ENCODE results near the gene CD200R1L.
"Not testable (repeated sequence)": the region's sequence is repeated elsewhere in the genome, so short reads cannot be mapped to it uniquely, and the experiment has no call there.

The CD200R1L gene, protein sequence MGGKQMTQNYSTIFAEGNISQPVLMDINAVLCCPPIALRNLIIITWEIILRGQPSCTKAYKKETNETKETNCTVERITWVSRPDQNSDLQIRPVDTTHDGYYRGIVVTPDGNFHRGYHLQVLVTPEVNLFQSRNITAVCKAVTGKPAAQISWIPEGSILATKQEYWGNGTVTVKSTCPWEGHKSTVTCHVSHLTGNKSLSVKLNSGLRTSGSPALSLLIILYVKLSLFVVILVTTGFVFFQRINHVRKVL

DNA sequence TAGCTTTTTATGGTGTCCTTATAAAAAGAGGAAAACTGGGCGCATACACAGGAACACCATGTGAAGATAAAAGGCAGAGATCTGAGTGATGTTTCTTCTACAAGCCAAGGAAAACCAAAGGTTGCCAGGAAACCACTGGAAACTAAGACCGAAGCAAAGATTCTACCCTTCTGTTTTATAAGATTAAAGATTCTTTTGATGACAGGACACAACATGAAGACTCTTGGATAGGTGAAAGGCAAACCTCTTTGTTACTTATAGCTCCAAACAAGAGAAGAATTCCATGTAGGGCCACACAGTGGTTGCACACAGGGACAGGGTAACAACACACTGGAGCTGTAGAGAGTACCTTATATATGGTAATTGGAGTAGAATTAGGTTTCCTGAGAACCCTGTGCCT is at the start of gene CD200R1L:
CD200R1L (minus strand) TSS at position 101 of the 400 bp plus-strand sequence. CDS start 17,497 bp downstream, outside the sequence.
- DNase-seq (ENCODE audit: low read depth in 2 of 2): no peak

DNA sequence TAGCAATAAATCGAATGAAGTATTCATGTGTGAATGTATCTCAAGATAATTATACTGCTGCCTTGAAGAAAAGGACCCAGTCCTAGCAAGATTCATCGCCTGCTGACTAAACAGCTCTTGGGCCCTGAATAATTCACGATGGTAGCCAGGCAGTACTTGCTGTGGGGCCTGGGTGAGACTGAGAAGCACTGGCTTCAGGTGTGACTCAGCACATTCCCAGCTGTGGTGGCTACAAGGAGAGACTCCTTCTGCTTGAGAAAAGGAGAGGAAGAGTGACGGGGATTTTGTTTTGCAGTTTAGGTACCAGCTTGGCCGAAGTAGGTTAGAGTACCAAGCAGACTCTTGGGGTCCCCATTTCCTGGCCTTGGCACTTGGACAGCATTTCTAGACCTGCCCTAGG is 47.6 kb upstream of the CD200R1L start:
- no peak for DNase-seq (ENCODE audit: low read depth in 2 of 2)

DNA sequence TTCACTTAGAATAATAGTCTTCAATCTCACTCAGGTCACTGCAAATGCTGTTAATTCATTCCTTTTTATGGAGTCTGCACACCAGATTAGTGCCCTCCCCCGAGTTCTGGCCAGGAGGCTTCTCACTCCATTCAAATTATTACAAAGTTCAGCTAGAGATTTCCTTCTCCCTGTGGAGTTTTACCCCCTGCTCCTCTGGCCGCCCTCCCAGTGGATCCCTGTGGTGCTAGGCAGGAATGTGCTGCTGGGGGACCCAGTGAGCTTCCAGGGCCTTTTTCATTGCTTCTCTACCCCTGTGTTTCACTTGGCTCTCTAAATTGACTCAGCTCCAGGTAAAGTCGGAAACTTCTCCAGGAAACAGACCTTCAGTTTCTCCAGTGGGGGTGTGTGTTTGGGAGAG is 42.7 kb upstream of the CD200R1L start:
- DNase-seq (ENCODE audit: low read depth in 2 of 2): no peak

DNA sequence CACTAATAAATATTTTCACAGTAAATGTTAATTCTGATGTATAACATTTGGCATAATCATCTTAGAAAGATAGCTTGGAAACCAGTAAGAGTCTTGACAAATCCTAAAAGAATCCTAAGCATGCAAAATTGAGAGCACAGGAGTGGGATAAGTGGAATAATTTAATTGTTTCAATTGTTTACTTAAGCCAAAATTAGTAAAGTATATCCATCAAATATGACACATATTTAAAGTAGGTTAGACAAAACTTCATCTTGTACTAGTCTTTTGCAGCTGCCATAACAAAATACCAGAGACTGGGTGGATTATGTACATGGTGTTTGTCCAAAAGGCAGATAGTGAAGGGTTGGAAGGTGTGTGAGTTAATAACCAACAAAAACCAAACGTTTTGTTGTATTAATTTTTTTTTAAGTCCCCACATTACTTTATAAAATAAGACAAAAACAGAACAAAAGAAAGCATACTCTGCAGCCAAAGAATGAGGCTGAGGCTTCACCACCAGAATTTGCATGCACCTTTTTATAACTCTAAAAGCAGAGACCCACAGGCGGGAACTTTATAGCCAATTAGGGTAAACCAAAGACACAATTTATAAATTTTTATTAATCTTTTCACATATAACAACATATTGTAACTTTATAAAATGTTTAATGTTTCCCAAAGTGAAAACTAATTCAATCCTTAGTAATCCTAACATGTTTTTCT is 41.9 kb upstream of the CD200R1L start:
- DNase-seq (ENCODE audit: low read depth in 2 of 2): no peak

DNA sequence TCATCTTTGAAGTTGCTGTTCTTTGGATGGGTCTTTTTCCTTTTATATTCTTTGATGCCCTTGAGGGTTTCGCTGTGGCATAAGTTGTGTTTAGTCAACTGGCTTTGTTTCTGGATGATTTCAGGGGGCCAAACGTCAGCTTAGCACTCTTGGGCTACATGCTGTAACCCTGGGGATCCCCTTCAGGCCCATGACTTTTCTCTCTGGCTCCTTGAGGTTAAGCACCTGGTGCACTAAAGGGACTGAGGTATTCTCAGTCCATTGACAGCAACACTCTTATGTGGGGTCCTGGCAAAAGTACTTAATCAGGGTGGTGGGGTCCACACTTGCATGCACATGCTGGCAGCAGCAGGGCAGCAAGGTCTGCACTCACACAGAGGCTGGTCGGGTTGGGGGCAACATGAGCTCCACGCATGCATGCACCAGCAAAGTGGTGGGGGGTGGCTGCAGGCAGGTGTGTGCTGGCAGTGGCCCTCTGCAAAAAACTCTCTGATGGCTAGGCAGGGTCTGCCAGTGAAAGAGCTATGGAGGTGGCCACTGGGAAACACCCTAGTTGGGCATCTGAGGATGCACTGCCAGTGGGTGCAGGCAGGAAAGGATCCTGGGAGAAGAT is 38.1 kb upstream of the CD200R1L start:
- DNase-seq (ENCODE audit: low read depth in 2 of 2): no peak

DNA sequence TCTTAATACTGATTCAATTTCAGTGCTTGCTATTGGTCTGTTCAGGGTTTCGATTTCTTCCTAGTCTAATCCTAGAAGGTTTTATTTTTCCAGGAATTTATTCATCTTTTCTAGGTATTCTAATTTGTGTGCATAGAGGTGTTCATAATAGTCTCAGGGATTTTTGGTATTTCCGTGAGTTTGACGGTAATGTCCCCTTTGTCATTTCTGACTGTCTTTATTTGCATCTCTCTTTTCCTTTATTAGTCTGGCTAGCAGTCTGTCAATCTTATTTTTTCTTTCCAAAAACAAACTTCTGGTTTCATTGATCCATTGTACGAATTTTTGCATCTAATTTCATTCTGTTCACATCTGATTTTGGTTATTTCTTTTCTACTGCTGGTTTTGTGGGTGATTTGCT is 35.2 kb upstream of the CD200R1L start:
- no peak for DNase-seq (ENCODE audit: low read depth in 2 of 2)

DNA sequence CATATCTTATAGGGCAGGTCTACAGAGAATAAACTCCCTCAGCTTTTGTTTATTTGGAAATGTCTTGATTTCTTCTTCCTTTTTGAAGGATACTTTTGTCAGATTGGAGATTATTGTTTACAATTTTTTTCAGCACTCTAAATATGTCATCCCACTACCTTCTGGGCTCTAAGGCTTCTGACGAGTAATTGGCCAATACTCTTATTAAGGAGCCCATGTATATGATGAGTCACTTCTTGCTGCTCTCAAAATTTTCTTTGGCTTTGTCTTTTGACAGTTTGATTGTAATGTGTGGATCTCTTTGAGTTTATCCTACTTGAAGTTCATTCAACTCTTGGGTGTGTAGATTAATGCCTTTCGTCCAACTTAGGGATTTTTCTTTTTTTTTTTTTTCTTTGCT is 28.9 kb upstream of the CD200R1L start:
- no peak for DNase-seq (ENCODE audit: low read depth in 2 of 2)

DNA sequence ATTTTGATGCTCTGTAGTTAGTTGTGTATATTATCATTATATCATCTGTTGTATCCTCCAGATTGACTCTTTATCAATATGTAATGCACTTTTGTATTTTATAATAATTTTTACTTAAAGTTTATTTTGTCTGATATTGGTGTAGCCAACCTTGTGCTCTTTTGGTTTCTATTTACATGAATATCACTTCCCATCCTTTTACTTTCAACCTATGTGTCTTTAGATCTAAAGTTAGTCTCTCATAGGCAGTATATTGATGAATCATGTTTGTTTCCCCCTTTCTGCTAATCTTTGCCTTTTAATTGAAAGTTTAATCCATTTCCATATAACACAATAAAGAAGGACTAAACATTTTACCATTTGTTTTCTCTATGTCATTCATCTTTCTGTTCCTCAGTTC is 28.1 kb upstream of the CD200R1L start:
- no peak for DNase-seq (ENCODE audit: low read depth in 2 of 2)

DNA sequence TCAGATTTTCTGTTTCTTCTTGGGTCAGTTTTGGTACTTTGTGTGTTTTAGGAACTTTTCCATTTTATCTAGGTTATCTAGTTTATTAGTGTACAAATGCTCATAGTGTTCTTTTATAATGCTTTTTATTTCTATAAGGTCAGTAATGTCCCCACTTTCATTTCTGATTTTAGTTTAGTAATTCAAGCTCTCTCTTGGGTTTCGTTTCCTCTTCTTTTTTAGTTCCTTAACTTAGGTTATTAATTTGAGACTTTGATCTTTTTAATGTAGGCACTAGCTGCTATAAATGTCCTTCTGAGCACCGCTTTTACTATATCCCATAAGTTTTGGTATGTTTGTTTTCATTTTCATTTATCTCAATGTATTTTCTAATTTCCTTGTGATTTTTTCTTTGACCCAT is 27.0 kb upstream of the CD200R1L start:
- DNase-seq (ENCODE audit: low read depth in 2 of 2): no peak

DNA sequence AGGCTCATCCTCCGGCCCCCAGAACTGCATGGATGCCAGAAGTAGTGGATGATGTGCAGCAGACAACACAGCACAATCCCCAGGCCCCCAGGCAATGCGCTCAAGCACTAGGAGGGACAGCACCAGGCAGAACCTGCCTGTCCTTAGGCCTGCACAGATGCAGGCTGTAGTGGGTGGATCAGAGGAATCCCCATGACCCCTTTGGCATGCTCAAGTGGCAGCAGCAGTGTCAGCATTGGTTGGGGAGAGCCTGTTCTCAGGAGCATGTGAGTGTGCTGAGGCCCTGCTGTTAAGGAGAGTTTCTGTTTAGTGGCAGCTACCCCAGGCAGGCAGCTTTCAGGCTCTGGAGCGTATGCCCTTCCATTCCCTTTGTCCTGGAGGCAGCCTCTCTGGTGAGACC is 25.1 kb upstream of the CD200R1L start:
- no peak for DNase-seq (ENCODE audit: low read depth in 2 of 2)

DNA sequence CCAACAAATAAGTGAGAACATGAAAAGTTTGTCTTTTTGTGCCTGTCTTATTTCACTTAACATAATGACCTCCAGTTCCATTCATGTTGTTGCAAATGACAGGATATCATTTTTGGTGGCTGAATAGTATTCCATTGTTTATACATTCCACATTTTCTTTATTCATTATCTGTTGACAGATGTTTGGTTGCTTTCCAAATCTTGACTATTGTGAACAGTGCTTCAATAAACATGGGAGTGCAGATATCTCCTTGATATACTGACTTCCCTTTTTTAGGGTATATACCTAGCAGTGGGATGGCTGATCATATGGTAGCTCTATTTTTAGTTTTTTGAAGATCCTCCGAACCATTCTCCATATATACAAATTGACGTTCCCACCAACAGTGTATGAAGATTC is 19.1 kb upstream of the CD200R1L start:
- DNase-seq (ENCODE audit: low read depth in 2 of 2): no peak

DNA sequence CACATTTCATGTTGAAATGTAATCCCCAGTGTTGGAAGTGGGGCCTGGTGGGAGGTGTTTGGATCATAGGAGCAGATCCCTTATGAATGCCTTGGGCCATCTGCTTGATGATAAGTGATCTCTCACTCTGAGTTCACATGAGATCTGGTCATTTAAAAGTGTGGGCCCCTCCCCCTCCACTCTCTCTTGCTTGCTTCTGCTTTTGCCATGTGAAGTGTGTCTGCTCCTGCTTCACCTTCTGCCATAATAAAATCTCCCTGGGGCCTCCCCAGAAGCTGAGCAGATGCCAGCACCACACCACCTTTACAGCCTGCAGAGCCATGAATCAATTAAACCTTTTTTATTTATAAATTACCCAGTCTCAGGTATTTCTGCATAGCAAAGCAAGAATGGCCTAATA is 14.2 kb upstream of the CD200R1L start:
- DNase-seq (ENCODE audit: low read depth in 2 of 2): no peak

DNA sequence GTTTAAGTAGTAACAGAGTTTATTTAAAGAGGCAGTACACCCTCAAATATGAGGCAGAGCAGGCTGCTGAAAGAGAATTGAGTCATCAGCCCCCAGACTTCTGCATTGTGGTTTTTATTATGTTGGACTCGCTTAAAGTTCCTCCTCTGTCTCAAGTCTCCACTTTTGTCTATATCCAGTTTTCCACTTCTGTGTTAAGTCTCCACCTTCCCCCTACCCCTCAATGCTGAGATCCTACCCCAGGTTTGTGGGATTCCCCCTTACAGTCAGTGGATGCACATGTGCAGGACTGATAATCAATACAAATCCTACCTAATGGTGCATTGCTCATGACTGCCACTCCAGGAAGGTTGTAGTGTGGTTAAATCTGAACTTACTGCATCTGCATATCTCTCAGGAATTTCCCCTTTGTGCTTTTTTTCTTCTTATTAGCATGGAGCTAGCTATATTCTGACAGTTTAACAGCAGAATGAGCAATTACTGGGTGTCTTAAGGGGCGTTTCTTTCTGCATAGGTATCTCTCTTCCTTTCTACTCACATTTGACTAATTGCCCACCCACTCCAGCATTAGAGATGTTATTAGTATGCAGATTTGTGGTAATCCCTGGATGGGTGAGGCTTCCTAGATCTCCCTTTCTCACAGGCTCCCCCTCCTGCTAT is 11.9 kb upstream of the CD200R1L start:
- no peak for DNase-seq (ENCODE audit: low read depth in 2 of 2)

DNA sequence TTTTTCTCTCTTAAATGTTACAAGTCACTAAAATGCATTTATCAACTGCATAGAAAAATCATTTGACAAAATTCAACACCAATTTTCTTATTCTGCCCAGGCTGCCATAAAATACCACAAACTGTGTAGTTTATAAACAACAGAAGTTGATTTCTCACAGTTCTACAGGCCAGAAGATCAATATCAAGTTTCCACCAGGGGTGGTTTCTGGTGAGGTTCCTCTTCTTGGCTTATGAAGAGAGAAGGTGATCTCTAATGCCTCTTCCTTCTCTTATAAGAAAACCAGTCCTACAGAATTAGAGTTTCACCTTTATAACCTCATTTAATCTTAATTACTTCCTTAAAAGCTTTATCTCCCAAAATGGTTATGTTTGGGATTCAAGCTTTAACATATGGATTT is 10.9 kb upstream of the CD200R1L start:
- no peak for DNase-seq (ENCODE audit: low read depth in 2 of 2)

DNA sequence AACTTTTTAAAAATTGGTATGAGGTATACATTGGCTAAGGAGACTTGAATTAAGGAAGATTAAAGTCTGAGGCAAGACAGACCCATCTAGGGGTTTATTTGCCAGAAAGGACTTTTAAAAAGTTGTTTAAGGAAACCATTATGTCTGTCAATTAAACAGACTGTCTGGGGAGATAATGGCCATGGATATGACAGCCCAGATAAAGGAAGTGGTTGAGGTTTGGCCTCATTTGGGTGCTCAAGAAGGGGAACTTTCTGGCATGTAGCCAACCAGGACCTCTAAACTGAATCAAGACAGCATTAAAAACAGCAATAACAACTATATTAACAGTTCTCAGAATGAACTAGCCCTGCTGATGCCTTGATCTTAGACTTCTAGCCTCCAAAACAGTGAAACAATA is 9.9 kb upstream of the CD200R1L start:
- no peak for DNase-seq (ENCODE audit: low read depth in 2 of 2)

DNA sequence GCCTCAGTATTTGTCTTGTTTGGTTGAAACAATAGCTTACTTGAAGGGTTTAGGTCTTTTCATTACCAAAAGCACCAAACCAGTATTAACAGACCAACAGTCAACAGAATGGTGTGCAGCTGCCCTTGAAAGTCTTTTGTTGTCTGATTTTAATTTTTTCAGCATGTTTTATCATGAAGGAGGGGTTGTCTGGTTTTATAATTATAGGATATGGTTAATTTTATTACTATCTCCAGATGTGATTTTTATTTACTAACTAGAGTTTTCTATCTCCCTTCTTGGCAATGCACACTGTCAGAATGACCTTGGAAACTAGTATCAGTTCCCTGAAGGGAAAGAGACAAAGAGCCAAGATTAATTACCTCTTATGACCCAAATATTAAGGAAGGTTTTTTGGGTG is 9.2 kb upstream of the CD200R1L start:
- DNase-seq (ENCODE audit: low read depth in 2 of 2): no peak

DNA sequence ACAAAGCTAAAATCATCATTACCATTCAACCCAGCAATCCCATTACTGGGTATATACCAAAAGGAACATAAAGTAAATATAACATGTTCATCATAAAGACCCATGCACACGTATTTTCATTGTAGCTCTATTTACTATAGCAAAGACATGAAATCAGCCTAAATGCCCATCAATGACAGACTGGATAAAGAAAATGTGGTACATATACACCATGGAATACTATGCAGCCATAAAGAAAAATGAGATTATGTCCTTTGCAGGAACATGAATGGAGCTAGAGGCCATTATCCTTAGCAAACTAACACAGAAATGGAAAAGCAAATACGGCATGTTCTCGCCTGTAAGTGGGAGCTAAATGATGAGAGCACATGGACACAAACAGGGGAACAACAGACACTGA is 8.4 kb upstream of the CD200R1L start:
- not testable (repeated sequence) for DNase-seq (ENCODE audit: low read depth in 2 of 2)

DNA sequence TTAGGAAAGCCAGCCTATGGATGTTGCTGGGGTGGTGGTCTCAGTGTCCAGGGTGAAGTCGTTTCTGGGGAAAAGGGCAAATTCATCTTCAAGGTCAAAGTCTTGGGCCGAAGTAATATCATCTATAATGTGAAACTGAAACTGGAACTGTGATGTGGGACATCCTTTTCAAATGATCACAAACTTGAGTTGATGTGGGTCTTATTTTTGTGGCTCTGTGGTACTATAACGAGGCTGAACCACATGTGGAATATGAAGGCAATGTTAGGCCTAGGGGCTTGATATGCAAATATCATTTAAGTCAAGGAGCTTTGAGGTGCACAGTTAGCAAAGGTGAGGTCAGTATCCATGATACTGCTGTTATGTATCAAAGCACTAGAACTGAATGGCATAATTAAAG is 1.5 kb upstream of the CD200R1L start:
- no peak for DNase-seq (ENCODE audit: low read depth in 2 of 2)

DNA sequence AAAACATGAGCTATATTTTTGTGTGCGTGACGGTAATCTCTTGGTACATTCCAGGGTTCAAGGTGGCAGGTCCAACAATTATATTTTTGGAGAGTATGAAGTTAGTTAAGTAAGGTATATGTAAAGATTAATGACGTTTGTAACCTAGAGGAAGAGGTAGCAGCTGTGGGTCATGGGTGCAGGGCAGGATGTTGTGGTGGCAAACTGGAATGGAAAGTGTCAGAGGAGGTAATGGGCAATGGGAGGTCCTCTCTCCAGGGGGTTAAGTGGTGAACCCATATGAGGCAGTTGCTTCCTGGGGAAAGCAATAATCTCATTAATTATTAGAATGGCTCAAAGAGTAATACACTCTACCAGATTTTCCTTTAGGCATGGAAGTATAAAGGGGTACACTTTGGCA is 1.0 kb upstream of the CD200R1L start:
- DNase-seq (ENCODE audit: low read depth in 2 of 2): peak in 1 of 2 donors; percentile 3

DNA sequence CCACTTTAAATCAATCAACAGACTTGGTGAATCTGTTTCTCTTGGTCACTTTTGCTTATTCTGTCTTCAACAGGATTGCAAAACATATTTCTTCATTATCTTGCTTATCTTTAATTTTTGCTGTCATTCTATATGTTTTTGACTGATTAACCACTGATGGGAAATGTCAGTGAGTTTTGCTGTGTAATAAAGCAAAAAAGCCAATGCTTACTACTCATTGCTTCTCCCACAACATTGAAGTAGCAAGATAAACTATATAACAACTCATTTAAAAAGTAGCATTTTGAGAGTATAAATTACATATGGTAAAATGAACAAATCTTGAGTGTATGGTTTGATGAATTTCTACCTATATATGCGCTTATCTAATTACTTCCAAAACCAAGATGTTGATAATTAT is 892 bp downstream of the CD200R1L start:
- DNase-seq (ENCODE audit: low read depth in 2 of 2): no peak

DNA sequence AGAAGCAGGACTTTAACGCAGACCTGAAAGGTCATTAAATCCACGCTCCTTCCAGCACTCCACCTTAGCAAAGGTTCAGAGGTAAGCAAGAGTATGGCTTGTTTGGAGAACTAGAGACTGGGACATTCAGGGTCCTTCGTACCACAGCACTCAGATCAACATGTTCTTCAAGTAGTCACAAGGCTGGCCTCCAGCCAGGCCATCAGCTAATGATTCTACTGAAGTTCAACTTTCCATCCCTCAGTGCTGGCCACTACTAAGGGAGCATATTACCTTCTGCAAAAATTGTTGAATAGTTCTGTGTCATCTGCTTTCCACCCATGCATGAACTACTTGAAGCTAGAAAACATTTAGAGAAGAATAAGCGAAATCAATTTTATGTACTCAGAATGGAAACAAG is 17.6 kb downstream of the CD200R1L start:
- no peak for DNase-seq (ENCODE audit: low read depth in 2 of 2)
